Testis (tissue), 2 donors: ENCODE results near the gene VCAM1.

Experiments
- POLR2A ChIP-seq: fragments of 450-650 bp; IDR thresholded peaks from one replicate; pipeline ENCODE4 v1.6.1; 2017; ENCODE audit warnings: antibody characterized with exemption, mild to moderate bottlenecking, moderate library complexity
- TF ChIP-seq, protein P1 (sequence below), 3 experiments: fragments of 450-650 bp in 2 of 3; fragments of 200-600 bp in 1 of 3; sonication (generic) in 1 of 3; IDR thresholded peaks; one replicate each; pipeline ENCODE4 v1.5.1; 2016 to 2019; ENCODE audit warnings: antibody characterized with exemption in 3 of 3, mild to moderate bottlenecking in 2 of 3, moderate library complexity in 1 of 3

- TF ChIP-seq, protein P1, sequence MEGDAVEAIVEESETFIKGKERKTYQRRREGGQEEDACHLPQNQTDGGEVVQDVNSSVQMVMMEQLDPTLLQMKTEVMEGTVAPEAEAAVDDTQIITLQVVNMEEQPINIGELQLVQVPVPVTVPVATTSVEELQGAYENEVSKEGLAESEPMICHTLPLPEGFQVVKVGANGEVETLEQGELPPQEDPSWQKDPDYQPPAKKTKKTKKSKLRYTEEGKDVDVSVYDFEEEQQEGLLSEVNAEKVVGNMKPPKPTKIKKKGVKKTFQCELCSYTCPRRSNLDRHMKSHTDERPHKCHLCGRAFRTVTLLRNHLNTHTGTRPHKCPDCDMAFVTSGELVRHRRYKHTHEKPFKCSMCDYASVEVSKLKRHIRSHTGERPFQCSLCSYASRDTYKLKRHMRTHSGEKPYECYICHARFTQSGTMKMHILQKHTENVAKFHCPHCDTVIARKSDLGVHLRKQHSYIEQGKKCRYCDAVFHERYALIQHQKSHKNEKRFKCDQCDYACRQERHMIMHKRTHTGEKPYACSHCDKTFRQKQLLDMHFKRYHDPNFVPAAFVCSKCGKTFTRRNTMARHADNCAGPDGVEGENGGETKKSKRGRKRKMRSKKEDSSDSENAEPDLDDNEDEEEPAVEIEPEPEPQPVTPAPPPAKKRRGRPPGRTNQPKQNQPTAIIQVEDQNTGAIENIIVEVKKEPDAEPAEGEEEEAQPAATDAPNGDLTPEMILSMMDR (IDR thresholded peaks at IDR 0.05) = no peak
- no peak for TF ChIP-seq POLR2A
Measured at GRCh38 chr1:100774370-100774769, 54.8 kb downstream of the VCAM1 start.
